H9 (cell line): ENCODE results near the gene CD84. TPM values are rescaled to one million over a fixed set of nuclear protein-coding genes. Genes with fewer than 3 reads are reported as not detected.

Source experiments
- DNase-seq: peaks from one replicate; pipeline ENCODE4 v3.0.0-alpha.2; 2017
- H2AFZ ChIP-seq: one replicate; pipeline ENCODE4 v1.6.1; 2013; ENCODE audit warnings: mild to moderate bottlenecking, low read length, control low read depth, moderate library complexity
- H2AK5ac ChIP-seq: 2 replicates; pipeline ENCODE4 v1.6.1; 2013; ENCODE audit warnings: low read length, control low read depth, mixed read lengths; ENCODE audit not compliant: insufficient read length
- H2BK120ac ChIP-seq: one replicate; pipeline ENCODE4 v1.6.1; 2013; ENCODE audit warnings: low read depth, mild to moderate bottlenecking, low read length, control low read depth, inconsistent platforms; ENCODE audit not compliant: poor library complexity, severe bottlenecking
- H2BK12ac ChIP-seq: 2 replicates; pipeline ENCODE4 v1.6.1; 2013; ENCODE audit warnings: low read length, control low read depth, mixed read lengths, low read depth; ENCODE audit not compliant: insufficient read length
- H2BK15ac ChIP-seq: 2 replicates; pipeline ENCODE4 v1.6.1; 2013; ENCODE audit warnings: low read depth, low read length, control low read depth
- H2BK20ac ChIP-seq: one replicate; pipeline ENCODE4 v1.6.1; 2013; ENCODE audit warnings: low read depth, mild to moderate bottlenecking, low read length, control low read depth, inconsistent platforms; ENCODE audit not compliant: poor library complexity, severe bottlenecking
- H2BK5ac ChIP-seq: 2 replicates; pipeline ENCODE4 v1.6.1; 2013; ENCODE audit warnings: low read length, control low read depth, mixed read lengths; ENCODE audit not compliant: insufficient read length
- H3K14ac ChIP-seq: 2 replicates; pipeline ENCODE4 v1.6.1; 2013; ENCODE audit warnings: low read length, control low read depth; ENCODE audit not compliant: insufficient read depth
- H3K18ac ChIP-seq: 2 replicates; pipeline ENCODE4 v1.6.1; 2013; ENCODE audit warnings: low read depth, mild to moderate bottlenecking, mixed read lengths, low read length, control low read depth; ENCODE audit not compliant: insufficient read length
- H3K23ac ChIP-seq: 2 replicates; pipeline ENCODE4 v1.6.1; 2013; ENCODE audit warnings: low read length, control low read depth, mixed read lengths, low read depth; ENCODE audit not compliant: insufficient read length
- H3K23me2 ChIP-seq: 2 replicates; pipeline ENCODE4 v1.6.1; 2013; ENCODE audit warnings: low read depth, mild to moderate bottlenecking, mixed read lengths, low read length, control low read depth; ENCODE audit not compliant: insufficient read length, poor library complexity, severe bottlenecking
- H3K27ac ChIP-seq: 2 replicates; pipeline ENCODE4 v1.5.1; 2013; ENCODE audit warnings: low read length, control low read depth, mixed read lengths, low read depth; ENCODE audit not compliant: insufficient read length
- H3K27me3 ChIP-seq: 2 replicates; pipeline ENCODE4 v1.6.1; 2013; ENCODE audit warnings: low read length, control low read depth, inconsistent platforms; ENCODE audit not compliant: insufficient read depth
- H3K4ac ChIP-seq: 2 replicates; pipeline ENCODE4 v1.6.1; 2013; ENCODE audit warnings: low read depth, mild to moderate bottlenecking, control low read depth, inconsistent platforms, low read length, moderate library complexity
- H3K4me1 ChIP-seq: 2 replicates; pipeline ENCODE4 v1.6.1; 2013; ENCODE audit warnings: low read length, control low read depth, inconsistent platforms; ENCODE audit not compliant: insufficient read depth
- H3K4me2 ChIP-seq: 2 replicates; pipeline ENCODE4 v1.6.1; 2013; ENCODE audit warnings: low read length, control low read depth, mixed read lengths; ENCODE audit not compliant: insufficient read length, insufficient read depth
- H3K56ac ChIP-seq: 2 replicates; pipeline ENCODE4 v1.6.1; 2013; ENCODE audit warnings: low read depth, mild to moderate bottlenecking, mixed read lengths, low read length, control low read depth; ENCODE audit not compliant: insufficient read length
- H3K79me1 ChIP-seq: 2 replicates; pipeline ENCODE4 v1.6.1; 2013; ENCODE audit warnings: low read depth, mild to moderate bottlenecking, moderate library complexity, low read length, control low read depth, inconsistent platforms; ENCODE audit not compliant: insufficient read depth, poor library complexity, severe bottlenecking
- H3K79me2 ChIP-seq: 2 replicates; pipeline ENCODE4 v1.6.1; 2013; ENCODE audit warnings: low read length, control low read depth, inconsistent platforms; ENCODE audit not compliant: insufficient read depth
- H3K9ac ChIP-seq: 2 replicates; pipeline ENCODE4 v1.6.1; 2013; ENCODE audit warnings: low read length, control low read depth, mixed read lengths; ENCODE audit not compliant: insufficient read length; ENCODE audit errors: extremely low read depth
- H3K9me3 ChIP-seq: one replicate; pipeline ENCODE4 v1.6.1; 2013; ENCODE audit warnings: low read depth, low read length, inconsistent platforms; ENCODE audit not compliant: control insufficient read depth
- H3T11ph ChIP-seq: one replicate; pipeline ENCODE4 v1.6.1; 2013; ENCODE audit warnings: mild to moderate bottlenecking, low read length, control low read depth, inconsistent platforms
- H4K20me1 ChIP-seq: one replicate; pipeline ENCODE4 v1.6.1; 2013; ENCODE audit not compliant: control insufficient read depth, insufficient read length, insufficient read depth
- H4K5ac ChIP-seq: 2 replicates; pipeline ENCODE4 v1.6.1; 2013; ENCODE audit warnings: low read depth, mild to moderate bottlenecking, mixed read lengths, low read length, control low read depth; ENCODE audit not compliant: insufficient read length
- H4K8ac ChIP-seq: replicated peaks from 2 replicates; pipeline ENCODE4 v1.6.1; 2013; ENCODE audit warnings: low read length, control low read depth, mixed read lengths, low read depth; ENCODE audit not compliant: insufficient read length
- H4K91ac ChIP-seq: 2 replicates; pipeline ENCODE4 v1.6.1; 2013; ENCODE audit warnings: low read depth, mild to moderate bottlenecking, moderate library complexity, mixed read lengths, low read length, control low read depth; ENCODE audit not compliant: insufficient read length
- H3K27ac Mint-ChIP-seq, 3 experiments: 2 replicates in 2 of 3; 3 replicates in 1 of 3; pipeline ENCODE4 v1.8.0; 2020 to 2021; ENCODE audit warnings: mixed read lengths in 3 of 3, mild to moderate bottlenecking in 1 of 3, moderate library complexity in 1 of 3
- H3K27me3 Mint-ChIP-seq: 2 replicates; pipeline ENCODE4 v1.8.0; 2021; ENCODE audit warnings: low read depth, mild to moderate bottlenecking, moderate library complexity, mixed read lengths
- H3K36me3 Mint-ChIP-seq, 3 experiments: 2 replicates in 2 of 3; 3 replicates in 1 of 3; pipeline ENCODE4 v1.8.0; 2020 to 2021; ENCODE audit warnings: low read depth in 3 of 3, mixed read lengths in 3 of 3; ENCODE audit not compliant: insufficient read depth in 1 of 3
- H3K4me1 Mint-ChIP-seq, 2 experiments: 2 replicates each; pipeline ENCODE4 v1.8.0; 2020; ENCODE audit warnings: mixed read lengths in 2 of 2
- H3K4me3 Mint-ChIP-seq, 2 experiments: 2 replicates in 1 of 2; 3 replicates in 1 of 2; pipeline ENCODE4 v1.8.0; 2020 to 2021; ENCODE audit warnings: mild to moderate bottlenecking in 2 of 2, mixed read lengths in 2 of 2, moderate library complexity in 1 of 2
- H3K9me3 Mint-ChIP-seq, 2 experiments: 2 replicates in 1 of 2; 3 replicates in 1 of 2; pipeline ENCODE4 v1.8.0; 2020; ENCODE audit warnings: mild to moderate bottlenecking in 2 of 2, mixed read lengths in 2 of 2, moderate library complexity in 1 of 2
- CTCF ChIP-seq: fragments of 200-600 bp; sonication (generic); conservative IDR thresholded peaks from 3 replicates; pipeline ENCODE4 v1.8.0; 2021; ENCODE audit warnings: antibody characterized with exemption, mild to moderate bottlenecking
- WGBS: extraction: QIAGEN DNeasy Blood & Tissue Kit; methylation state at CpG from one replicate; pipeline ENCODE4 v1.1.7; 2013; ENCODE audit warnings: missing lambda C conversion rate, low lambda C conversion rate, mixed read lengths; ENCODE audit not compliant: insufficient read length; ENCODE audit errors: extremely low coverage; 5-methylcytosine and 5-hydroxymethylcytosine counted together
- total RNA-seq: library from RNA; stranded (reverse); gene quantifications from 2 replicates; pipeline ENCODE4 v1.2.1, GENCODE V29; 2021

CD84 gene
- total RNA-seq, 1 experiment from 2014 or later: not detected

- no peak overlapping the region for H2BK12ac ChIP-seq
- no peak overlapping the region for H3K4me2 ChIP-seq
- no peak overlapping the region for H3K14ac ChIP-seq
- no peaks in the 10 kb centered on the region for H3K79me2 ChIP-seq
- H2BK15ac ChIP-seq: no peak overlapping the region
- H3K27ac Mint-ChIP-seq: no peak overlapping the region
- H3K18ac ChIP-seq: no peak overlapping the region
- H3K27ac ChIP-seq: no peak overlapping the region
- H3K27me3 Mint-ChIP-seq: peaks cover 2% of the 10 kb centered on the region
- no peaks in the 10 kb centered on the region for H3K27me3 ChIP-seq
- no peak overlapping the region for H3K4me3 Mint-ChIP-seq
- H3K23me2 ChIP-seq: no peaks in the 10 kb centered on the region
- H3K56ac ChIP-seq: no peak overlapping the region
- H3K9ac ChIP-seq: no peak overlapping the region
- no peaks in the 10 kb centered on the region for H3K79me1 ChIP-seq
- no peak overlapping the region for H4K8ac ChIP-seq
- no peak overlapping the region for H4K91ac ChIP-seq
- H2AFZ ChIP-seq: no peak overlapping the region
- peaks cover 9 to 14% of the 10 kb centered on the region in 2 experiments for H3K9me3 Mint-ChIP-seq
- WGBS: no CpG with 5 or more reads among the region's 4 CpGs
- H3K23ac ChIP-seq: no peak overlapping the region
- H3T11ph ChIP-seq: no peak overlapping the region
- no peak overlapping the region for H2BK120ac ChIP-seq
- no peak overlapping the region for H4K5ac ChIP-seq
- no peak overlapping the region for H3K4ac ChIP-seq
- no peak overlapping the region for H2AK5ac ChIP-seq
- no peaks in the 10 kb centered on the region for H4K20me1 ChIP-seq
- no peaks in the 10 kb centered on the region for H3K9me3 ChIP-seq
- TF ChIP-seq CTCF: no peak
- DNase-seq: no peak
- no peaks in the 10 kb centered on the region for H3K4me1 Mint-ChIP-seq
- H3K4me1 ChIP-seq: no peaks in the 10 kb centered on the region
- no peak overlapping the region for H2BK20ac ChIP-seq
- peaks cover 0 to 15% (median 4%) of the 10 kb centered on the region in 3 experiments; a peak in 4 of 7 replicates for H3K36me3 Mint-ChIP-seq
- H2BK5ac ChIP-seq: no peak overlapping the region
Observed at GRCh38 chr1:160558660-160559380, 20.5 kb downstream of the CD84 start.
